K562 (cell line): ENCODE measurements around the gene SAXO2. TPM values are rescaled to one million over a fixed set of nuclear protein-coding genes. Genes with fewer than 3 reads are reported as not detected.

Experiments
- CEBPB ChIP-seq: fragments of 450-650 bp; IDR thresholded peaks from 2 replicates; pipeline ENCODE4 v1.6.1; 2016; ENCODE audit warnings: missing genetic modification characterization, missing compliant biosample characterization
- EZH2 ChIP-seq: IDR thresholded peaks from 2 replicates; pipeline ENCODE4 v1.6.1; 2012; ENCODE audit warnings: low read depth, mild to moderate bottlenecking, inconsistent platforms, low read length, borderline replicate concordance
- GABPA ChIP-seq: fragments of 200-800 bp; sonication (Bioruptor generic); conservative IDR thresholded peaks from 2 replicates; pipeline ENCODE4 v1.6.1; 2016; ENCODE audit warnings: low read depth, missing genetic modification characterization, missing compliant biosample characterization
- MAFF ChIP-seq: IDR thresholded peaks from 2 replicates; pipeline ENCODE4 v1.6.1; 2012; ENCODE audit warnings: low read length, improper control_type of control experiment
- MAFG ChIP-seq: fragments of 450-650 bp; conservative IDR thresholded peaks from 2 replicates; pipeline ENCODE4 v1.6.1; 2016; ENCODE audit warnings: missing genetic modification characterization, missing compliant biosample characterization
- MAFK ChIP-seq: IDR thresholded peaks from 2 replicates; pipeline ENCODE4 v1.6.1; 2011; ENCODE audit warnings: low read length, improper control_type of control experiment
- NFRKB ChIP-seq: fragments of 450-650 bp; IDR thresholded peaks from 2 replicates; pipeline ENCODE4 v1.6.1; 2016; ENCODE audit warnings: low read depth
- NR1H2 ChIP-seq: sonication (generic); formaldehyde crosslinking; IDR thresholded peaks from 2 replicates; pipeline ENCODE4 v1.4.0; 2020; ENCODE audit warnings: mild to moderate bottlenecking, missing genetic modification reagents
- RAD51 ChIP-seq: fragments of 450-650 bp; IDR thresholded peaks from 2 replicates; pipeline ENCODE4 v1.7.1; 2016; ENCODE audit warnings: low read depth, mild to moderate bottlenecking, borderline replicate concordance
- RB1 ChIP-seq: fragments of 450-650 bp; IDR thresholded peaks from 2 replicates; pipeline ENCODE4 v1.6.1; 2017; ENCODE audit warnings: low read depth, mild to moderate bottlenecking
- RHOXF2B ChIP-seq: fragments of 250-450 bp; sonication (Bioruptor Pico); conservative IDR thresholded peaks from 2 replicates; pipeline ENCODE4 v1.5.1; 2021
- SNRNP70 ChIP-seq: fragments of 200-400 bp; formaldehyde crosslinking; optimal IDR thresholded peaks from 2 replicates; pipeline ENCODE3; 2017; ENCODE audit warnings: low read depth, low read length
- TAL1 ChIP-seq: fragments of 450-650 bp; IDR thresholded peaks from 2 replicates; pipeline ENCODE4 v1.6.1; 2016; ENCODE audit warnings: mild to moderate bottlenecking
- TRIM24 ChIP-seq, 2 experiments: fragments of 450-650 bp; IDR thresholded peaks; 2 replicates each; pipeline ENCODE4 v1.6.1; 2016
- U2AF1 ChIP-seq: fragments of 200-400 bp; formaldehyde crosslinking; optimal IDR thresholded peaks from 2 replicates; pipeline ENCODE3; 2017; ENCODE audit warnings: mild to moderate bottlenecking, low read depth, low read length, moderate library complexity
- U2AF2 ChIP-seq: fragments of 200-400 bp; formaldehyde crosslinking; optimal IDR thresholded peaks from 2 replicates; pipeline ENCODE3; 2017; ENCODE audit warnings: low read depth, mild to moderate bottlenecking, low read length
- ZNF232 ChIP-seq: sonication (generic); formaldehyde crosslinking; IDR thresholded peaks from 2 replicates; pipeline ENCODE4 v1.8.0; 2022; ENCODE audit warnings: mild to moderate bottlenecking, missing genetic modification reagents
- polyA plus RNA-seq, 8 experiments: library from polyadenylated mRNA; depleted of rRNA in 4 of 8; stranded (reverse) in 5 of 8; unstranded in 3 of 8; fragments of >200 nt; fragmentation: Nextera tagmentation in 2 of 8; fragmentation: Illumina TruSeq in 1 of 8; extraction: Ambion mirVana in 2 of 8; extraction: Trizol in 1 of 8; gene quantifications; 2 replicates each; pipeline versions ENCODE4 v1.2.1 to v1.2.3, GENCODE V29; 2011 to 2014; ENCODE audit warnings: inconsistent platforms in 1 of 8, missing spikeins in 1 of 8
- total RNA-seq, 7 experiments: library from RNA; depleted of rRNA in 6 of 7; stranded (reverse); fragments of >200 nt in 6 of 7; fragmentation: Illumina TruSeq in 2 of 7; extraction: Trizol in 2 of 7; gene quantifications; 2 replicates each; pipeline versions ENCODE4 v1.2.1 to v1.2.3, GENCODE V29; 2011 to 2021; ENCODE audit warnings: low replicate concordance in 1 of 7
- TF ChIP-seq, protein P1 (sequence below): fragments of 250-450 bp; sonication (Bioruptor Pico); IDR thresholded peaks from 2 replicates; pipeline ENCODE4 v1.4.0; 2020; ENCODE audit warnings: mild to moderate bottlenecking, moderate library complexity
- TF ChIP-seq, protein P2 (sequence below): IDR thresholded peaks from 2 replicates; pipeline ENCODE4 v1.6.1; 2011; ENCODE audit warnings: borderline replicate concordance, low read depth, mild to moderate bottlenecking, moderate library complexity, low read length; ENCODE audit not compliant: insufficient read depth, poor library complexity, severe bottlenecking
- TF ChIP-seq, protein P3 (sequence below): fragments of 450-650 bp; formaldehyde crosslinking; conservative IDR thresholded peaks from 2 replicates; pipeline ENCODE4 v1.4.0; 2022; ENCODE audit warnings: mild to moderate bottlenecking, missing genetic modification characterization
- TF ChIP-seq, protein P4 (sequence below): conservative IDR thresholded peaks from 2 replicates; pipeline ENCODE4 v1.6.1; 2011; ENCODE audit warnings: low read depth, mild to moderate bottlenecking, low read length; ENCODE audit not compliant: control insufficient read depth
- TF ChIP-seq, protein P5 (sequence below): fragments of 450-650 bp; formaldehyde crosslinking; IDR thresholded peaks from 2 replicates; pipeline ENCODE4 v1.4.0; 2020; ENCODE audit warnings: mild to moderate bottlenecking
- TF ChIP-seq, protein P6 (sequence below): sonication (generic); formaldehyde crosslinking; IDR thresholded peaks from 2 replicates; pipeline ENCODE4 v1.8.1; 2022; ENCODE audit warnings: missing genetic modification reagents

SAXO2 gene
- total and polyA plus RNA-seq, 9 of the 15 experiments (the other 6 are each of a cell fraction or from before 2014, with no cell fraction given), result 3.1 to 14.2 (median 8.2) TPM

DNA sequence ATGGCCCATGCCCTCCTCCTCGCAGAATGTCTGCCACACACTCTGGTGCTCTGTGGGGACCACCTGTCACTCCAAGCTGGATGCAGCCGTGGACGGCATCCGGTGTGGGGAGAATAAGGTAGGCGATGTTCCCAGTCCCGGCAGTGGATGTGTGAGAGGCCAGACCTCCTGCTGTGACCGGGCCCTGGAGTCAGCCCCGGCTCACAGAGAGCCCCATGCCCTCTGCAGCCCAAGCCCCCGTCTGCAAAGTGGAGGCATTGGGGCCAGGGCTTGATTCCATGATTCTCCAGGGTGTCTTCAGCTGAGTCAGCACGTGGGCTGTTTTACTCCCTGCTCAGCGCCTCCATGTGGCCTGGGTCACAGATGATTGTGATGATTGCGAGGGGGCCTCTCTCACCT, 54.5 kb downstream of the SAXO2 start (continued):
- TF ChIP-seq ZNF232 (CRISPR knock-in tag) (no peak), NFRKB (no peak), MAFK (peak; percentile 87), TAL1 (no peak), NR1H2 (CRISPR knock-in tag) (no peak), EZH2 (no peak), MAFF (peak; percentile 75), MAFG (tag) (peak; percentile 89), U2AF2 (no peak), SNRNP70 (no peak), RHOXF2B (no peak), CEBPB (tag) (no peak), RAD51 (no peak), RB1 (no peak), TRIM24 (IDR thresholded peaks at IDR 0.05) (no peak), U2AF1 (no peak), GABPA (tag) (no peak)
- TF ChIP-seq, protein P1, sequence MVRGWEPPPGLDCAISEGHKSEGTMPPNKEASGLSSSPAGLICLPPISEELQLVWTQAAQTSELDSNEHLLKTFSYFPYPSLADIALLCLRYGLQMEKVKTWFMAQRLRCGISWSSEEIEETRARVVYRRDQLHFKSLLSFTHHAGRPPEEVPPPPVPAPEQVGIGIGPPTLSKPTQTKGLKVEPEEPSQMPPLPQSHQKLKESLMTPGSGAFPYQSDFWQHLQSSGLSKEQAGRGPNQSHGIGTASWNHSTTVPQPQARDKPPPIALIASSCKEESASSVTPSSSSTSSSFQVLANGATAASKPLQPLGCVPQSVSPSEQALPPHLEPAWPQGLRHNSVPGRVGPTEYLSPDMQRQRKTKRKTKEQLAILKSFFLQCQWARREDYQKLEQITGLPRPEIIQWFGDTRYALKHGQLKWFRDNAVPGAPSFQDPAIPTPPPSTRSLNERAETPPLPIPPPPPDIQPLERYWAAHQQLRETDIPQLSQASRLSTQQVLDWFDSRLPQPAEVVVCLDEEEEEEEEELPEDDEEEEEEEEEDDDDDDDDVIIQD (CRISPR knock-in tag), result no peak
- TF ChIP-seq, protein P2, sequence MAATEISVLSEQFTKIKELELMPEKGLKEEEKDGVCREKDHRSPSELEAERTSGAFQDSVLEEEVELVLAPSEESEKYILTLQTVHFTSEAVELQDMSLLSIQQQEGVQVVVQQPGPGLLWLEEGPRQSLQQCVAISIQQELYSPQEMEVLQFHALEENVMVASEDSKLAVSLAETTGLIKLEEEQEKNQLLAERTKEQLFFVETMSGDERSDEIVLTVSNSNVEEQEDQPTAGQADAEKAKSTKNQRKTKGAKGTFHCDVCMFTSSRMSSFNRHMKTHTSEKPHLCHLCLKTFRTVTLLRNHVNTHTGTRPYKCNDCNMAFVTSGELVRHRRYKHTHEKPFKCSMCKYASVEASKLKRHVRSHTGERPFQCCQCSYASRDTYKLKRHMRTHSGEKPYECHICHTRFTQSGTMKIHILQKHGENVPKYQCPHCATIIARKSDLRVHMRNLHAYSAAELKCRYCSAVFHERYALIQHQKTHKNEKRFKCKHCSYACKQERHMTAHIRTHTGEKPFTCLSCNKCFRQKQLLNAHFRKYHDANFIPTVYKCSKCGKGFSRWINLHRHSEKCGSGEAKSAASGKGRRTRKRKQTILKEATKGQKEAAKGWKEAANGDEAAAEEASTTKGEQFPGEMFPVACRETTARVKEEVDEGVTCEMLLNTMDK, result peak; percentile 63
- TF ChIP-seq, protein P3, sequence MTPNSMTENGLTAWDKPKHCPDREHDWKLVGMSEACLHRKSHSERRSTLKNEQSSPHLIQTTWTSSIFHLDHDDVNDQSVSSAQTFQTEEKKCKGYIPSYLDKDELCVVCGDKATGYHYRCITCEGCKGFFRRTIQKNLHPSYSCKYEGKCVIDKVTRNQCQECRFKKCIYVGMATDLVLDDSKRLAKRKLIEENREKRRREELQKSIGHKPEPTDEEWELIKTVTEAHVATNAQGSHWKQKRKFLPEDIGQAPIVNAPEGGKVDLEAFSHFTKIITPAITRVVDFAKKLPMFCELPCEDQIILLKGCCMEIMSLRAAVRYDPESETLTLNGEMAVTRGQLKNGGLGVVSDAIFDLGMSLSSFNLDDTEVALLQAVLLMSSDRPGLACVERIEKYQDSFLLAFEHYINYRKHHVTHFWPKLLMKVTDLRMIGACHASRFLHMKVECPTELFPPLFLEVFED (CRISPR knock-in tag), result no peak
- TF ChIP-seq, protein P4, sequence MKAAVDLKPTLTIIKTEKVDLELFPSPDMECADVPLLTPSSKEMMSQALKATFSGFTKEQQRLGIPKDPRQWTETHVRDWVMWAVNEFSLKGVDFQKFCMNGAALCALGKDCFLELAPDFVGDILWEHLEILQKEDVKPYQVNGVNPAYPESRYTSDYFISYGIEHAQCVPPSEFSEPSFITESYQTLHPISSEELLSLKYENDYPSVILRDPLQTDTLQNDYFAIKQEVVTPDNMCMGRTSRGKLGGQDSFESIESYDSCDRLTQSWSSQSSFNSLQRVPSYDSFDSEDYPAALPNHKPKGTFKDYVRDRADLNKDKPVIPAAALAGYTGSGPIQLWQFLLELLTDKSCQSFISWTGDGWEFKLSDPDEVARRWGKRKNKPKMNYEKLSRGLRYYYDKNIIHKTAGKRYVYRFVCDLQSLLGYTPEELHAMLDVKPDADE, result no peak
- TF ChIP-seq, protein P5, sequence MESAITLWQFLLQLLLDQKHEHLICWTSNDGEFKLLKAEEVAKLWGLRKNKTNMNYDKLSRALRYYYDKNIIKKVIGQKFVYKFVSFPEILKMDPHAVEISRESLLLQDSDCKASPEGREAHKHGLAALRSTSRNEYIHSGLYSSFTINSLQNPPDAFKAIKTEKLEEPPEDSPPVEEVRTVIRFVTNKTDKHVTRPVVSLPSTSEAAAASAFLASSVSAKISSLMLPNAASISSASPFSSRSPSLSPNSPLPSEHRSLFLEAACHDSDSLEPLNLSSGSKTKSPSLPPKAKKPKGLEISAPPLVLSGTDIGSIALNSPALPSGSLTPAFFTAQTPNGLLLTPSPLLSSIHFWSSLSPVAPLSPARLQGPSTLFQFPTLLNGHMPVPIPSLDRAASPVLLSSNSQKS (CRISPR knock-in tag), result no peak
- TF ChIP-seq, protein P6, sequence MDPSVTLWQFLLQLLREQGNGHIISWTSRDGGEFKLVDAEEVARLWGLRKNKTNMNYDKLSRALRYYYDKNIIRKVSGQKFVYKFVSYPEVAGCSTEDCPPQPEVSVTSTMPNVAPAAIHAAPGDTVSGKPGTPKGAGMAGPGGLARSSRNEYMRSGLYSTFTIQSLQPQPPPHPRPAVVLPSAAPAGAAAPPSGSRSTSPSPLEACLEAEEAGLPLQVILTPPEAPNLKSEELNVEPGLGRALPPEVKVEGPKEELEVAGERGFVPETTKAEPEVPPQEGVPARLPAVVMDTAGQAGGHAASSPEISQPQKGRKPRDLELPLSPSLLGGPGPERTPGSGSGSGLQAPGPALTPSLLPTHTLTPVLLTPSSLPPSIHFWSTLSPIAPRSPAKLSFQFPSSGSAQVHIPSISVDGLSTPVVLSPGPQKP (CRISPR knock-in tag), result no peak
